Keratinocyte (primary cell): Measurements from ENCODE around the gene CCDC61. TPM values are rescaled to one million over a fixed set of nuclear protein-coding genes. Genes with fewer than 3 reads are reported as not detected.

ENCODE experiments used
- DNase-seq: peaks from one replicate; pipeline ENCODE4 v3.0.0-alpha.2; 2011; ENCODE audit warnings: low read depth, missing footprints, low spot score
- FAIRE-seq: peaks from 2 replicates; lab custom pipeline; 2011; peaks lifted over from hg19 to GRCh38; lab: Jason Lieb, UNC
- H2AFZ ChIP-seq: 2 replicates; pipeline ENCODE4 v1.6.0; 2012; ENCODE audit warnings: low read length, control low read depth, inconsistent platforms; ENCODE audit not compliant: control insufficient read depth
- H3K27ac ChIP-seq: 2 replicates; pipeline ENCODE4 v1.5.1; 2011; ENCODE audit warnings: low read length; ENCODE audit not compliant: control insufficient read depth, insufficient read depth
- H3K27me3 ChIP-seq: 3 replicates; pipeline ENCODE4 v1.6.0; 2011; ENCODE audit warnings: low read length; ENCODE audit not compliant: control insufficient read depth, insufficient read depth; ENCODE audit errors: extremely low read depth
- H3K36me3 ChIP-seq, 2 experiments: 2 replicates in 1 of 2; 3 replicates in 1 of 2; pipeline ENCODE4 v1.5.1; 2011; ENCODE audit warnings: low read length in 2 of 2, mild to moderate bottlenecking in 1 of 2; ENCODE audit not compliant: control insufficient read depth in 2 of 2, insufficient read depth in 2 of 2; ENCODE audit errors: extremely low read depth in 1 of 2
- H3K4me1 ChIP-seq: 3 replicates; pipeline ENCODE4 v1.5.1; 2011; ENCODE audit warnings: low read length; ENCODE audit not compliant: control insufficient read depth, insufficient read depth; ENCODE audit errors: extremely low read depth
- H3K4me2 ChIP-seq: 3 replicates; pipeline ENCODE4 v1.6.0; 2011; ENCODE audit warnings: low read depth, low read length; ENCODE audit not compliant: control insufficient read depth, insufficient read depth; ENCODE audit errors: extremely low read depth
- H3K4me3 ChIP-seq, 3 experiments: fragments of 200-600 bp in 1 of 3; sonication (generic) in 1 of 3; 2 replicates in 2 of 3; 3 replicates in 1 of 3; pipeline ENCODE4 v1.5.1; 2011 to 2016; ENCODE audit warnings: low read length in 3 of 3, mild to moderate bottlenecking in 3 of 3, control low read depth in 2 of 3, inconsistent platforms in 1 of 3, low read depth in 1 of 3, mixed read lengths in 1 of 3, mixed run types in 1 of 3, moderate library complexity in 1 of 3; ENCODE audit not compliant: control insufficient read depth in 2 of 3, insufficient read depth in 2 of 3; ENCODE audit errors: extremely low read depth in 1 of 3
- H3K79me2 ChIP-seq: 2 replicates; pipeline ENCODE4 v1.6.0; 2012; ENCODE audit warnings: low read length; ENCODE audit not compliant: control insufficient read depth, insufficient read depth
- H3K9ac ChIP-seq: 3 replicates; pipeline ENCODE4 v1.6.0; 2011; ENCODE audit warnings: low read length; ENCODE audit not compliant: control insufficient read depth, insufficient read depth; ENCODE audit errors: extremely low read depth
- H3K9me1 ChIP-seq: 3 replicates; pipeline ENCODE4 v1.6.0; 2011; ENCODE audit warnings: low read length; ENCODE audit not compliant: control insufficient read depth, insufficient read depth; ENCODE audit errors: extremely low read depth
- H3K9me3 ChIP-seq: 2 replicates; pipeline ENCODE4 v1.5.1; 2012; ENCODE audit warnings: low read depth, low read length; ENCODE audit not compliant: control insufficient read depth
- H4K20me1 ChIP-seq: 3 replicates; pipeline ENCODE4 v1.6.0; 2011; ENCODE audit warnings: low read length; ENCODE audit not compliant: control insufficient read depth, insufficient read depth; ENCODE audit errors: extremely low read depth
- EZH2 ChIP-seq: IDR thresholded peaks from one replicate; pipeline ENCODE4 v1.6.1; 2012; ENCODE audit warnings: inconsistent platforms, mild to moderate bottlenecking, low read length, moderate library complexity
- dilution Hi-C: fragments of 300-500 bp; cut with MboI; formaldehyde crosslinking; loops from one replicate; pipeline ENCODE4 v1.7.0; 2020; ENCODE audit warnings: low sequenced_read_pairs; ENCODE audit not compliant: extremely low pct_ligation_motif_present
- polyA plus RNA-seq, 5 experiments: library from polyadenylated mRNA; depleted of rRNA in 3 of 5; stranded (reverse) in 3 of 5; stranded (forward) in 1 of 5; unstranded in 1 of 5; fragments of >200 nt; gene quantifications; 1 replicate in 1 of 5; 2 replicates in 3 of 5; 3 replicates in 1 of 5; pipeline versions ENCODE4 v1.2.1 to v1.2.3, GENCODE V29; 2011 to 2012; ENCODE audit warnings: missing spikeins in 2 of 5, low read depth in 1 of 5, low replicate concordance in 1 of 5
- TF ChIP-seq, protein P1 (sequence below), 3 experiments: IDR thresholded peaks in 1 of 3; conservative IDR thresholded peaks in 1 of 3; optimal IDR thresholded peaks in 1 of 3; 2 replicates in 2 of 3; 3 replicates in 1 of 3; pipeline versions ENCODE3 to v1.5.1; 2011; ENCODE audit warnings: low read length in 3 of 3, mild to moderate bottlenecking in 3 of 3, moderate library complexity in 2 of 3, control low read depth in 1 of 3, inconsistent platforms in 1 of 3; ENCODE audit not compliant: insufficient read depth in 2 of 3; ENCODE audit errors: extremely low read depth in 1 of 3

CCDC61 gene
- polyA plus RNA-seq, 1 donor (not counting 4 experiments of a cell fraction or from before 2014, with no cell fraction given): 5.8 TPM

DNA sequence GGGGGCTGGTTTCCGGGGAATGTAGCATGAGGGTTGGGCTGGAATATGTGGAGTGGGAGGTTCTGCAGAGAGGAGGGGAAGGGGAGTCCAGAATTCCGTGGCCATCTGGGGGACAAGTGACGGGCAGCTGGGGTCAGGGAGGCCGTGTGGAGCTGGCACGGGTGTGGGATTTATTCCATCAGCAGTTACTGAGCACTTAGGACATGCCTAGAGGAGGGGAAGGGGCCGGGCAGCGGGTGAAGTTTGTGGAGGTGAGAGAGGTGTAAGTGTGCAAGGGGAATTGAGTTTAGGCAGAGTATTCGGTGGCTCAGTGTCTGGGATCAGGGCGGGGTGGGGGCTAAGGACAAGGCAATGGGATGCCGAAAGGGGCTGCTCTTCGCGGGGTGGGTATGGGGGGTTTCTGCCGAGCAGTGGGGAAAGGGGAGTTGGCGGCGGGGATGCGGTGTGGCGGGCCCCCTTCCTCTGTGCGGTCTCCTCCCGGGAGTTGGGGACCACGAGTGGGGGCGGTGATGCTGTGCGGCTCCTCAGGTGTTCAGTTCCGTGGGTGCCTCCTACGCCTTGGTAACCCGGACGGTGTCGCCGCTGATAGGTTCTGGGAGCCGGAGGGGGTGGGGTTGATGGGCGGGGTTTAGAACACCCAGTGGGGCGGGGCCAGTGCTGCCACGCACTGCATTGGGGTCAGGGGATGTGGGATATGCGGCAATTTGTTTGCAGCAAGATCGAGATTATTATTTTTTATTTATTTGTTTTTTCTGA lies 5.4 kb downstream of the CCDC61 start:
- Histone ChIP-seq H3K27ac (no peak overlapping the region), H3K4me1 (peaks cover 13% of the 10 kb centered on the region), H3K9me1 (peaks cover 2% of the 10 kb centered on the region), H3K27me3 (no peaks in the 10 kb centered on the region), H4K20me1 (no peaks in the 10 kb centered on the region), H3K9ac (no peak overlapping the region), H3K4me3 (peak overlapping the region; percentile 18 to 34 (median 23)), H3K79me2 (peaks cover under 1% of the 10 kb centered on the region), H2AFZ (no peak overlapping the region), H3K9me3 (no peaks in the 10 kb centered on the region), H3K4me2 (peak overlapping the region; percentile 58), H3K36me3 (peaks cover 5 to 7% of the 10 kb centered on the region in 2 experiments)
- DNase-seq (no peak), FAIRE-seq (no peak)
- TF ChIP-seq, protein P1, sequence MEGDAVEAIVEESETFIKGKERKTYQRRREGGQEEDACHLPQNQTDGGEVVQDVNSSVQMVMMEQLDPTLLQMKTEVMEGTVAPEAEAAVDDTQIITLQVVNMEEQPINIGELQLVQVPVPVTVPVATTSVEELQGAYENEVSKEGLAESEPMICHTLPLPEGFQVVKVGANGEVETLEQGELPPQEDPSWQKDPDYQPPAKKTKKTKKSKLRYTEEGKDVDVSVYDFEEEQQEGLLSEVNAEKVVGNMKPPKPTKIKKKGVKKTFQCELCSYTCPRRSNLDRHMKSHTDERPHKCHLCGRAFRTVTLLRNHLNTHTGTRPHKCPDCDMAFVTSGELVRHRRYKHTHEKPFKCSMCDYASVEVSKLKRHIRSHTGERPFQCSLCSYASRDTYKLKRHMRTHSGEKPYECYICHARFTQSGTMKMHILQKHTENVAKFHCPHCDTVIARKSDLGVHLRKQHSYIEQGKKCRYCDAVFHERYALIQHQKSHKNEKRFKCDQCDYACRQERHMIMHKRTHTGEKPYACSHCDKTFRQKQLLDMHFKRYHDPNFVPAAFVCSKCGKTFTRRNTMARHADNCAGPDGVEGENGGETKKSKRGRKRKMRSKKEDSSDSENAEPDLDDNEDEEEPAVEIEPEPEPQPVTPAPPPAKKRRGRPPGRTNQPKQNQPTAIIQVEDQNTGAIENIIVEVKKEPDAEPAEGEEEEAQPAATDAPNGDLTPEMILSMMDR (optimal IDR thresholded peaks at IDR 0.05 in 1 of 3, IDR thresholded peaks at IDR 0.05 in 1 of 3, conservative IDR thresholded peaks at IDR 0.05 in 1 of 3; ENCODE audit: extremely low read depth in 1 of 3, insufficient read depth in 2 of 3, low read length in 3 of 3): no peak
- TF ChIP-seq EZH2: no peak
- dilution Hi-C loops: no loop called here

DNA sequence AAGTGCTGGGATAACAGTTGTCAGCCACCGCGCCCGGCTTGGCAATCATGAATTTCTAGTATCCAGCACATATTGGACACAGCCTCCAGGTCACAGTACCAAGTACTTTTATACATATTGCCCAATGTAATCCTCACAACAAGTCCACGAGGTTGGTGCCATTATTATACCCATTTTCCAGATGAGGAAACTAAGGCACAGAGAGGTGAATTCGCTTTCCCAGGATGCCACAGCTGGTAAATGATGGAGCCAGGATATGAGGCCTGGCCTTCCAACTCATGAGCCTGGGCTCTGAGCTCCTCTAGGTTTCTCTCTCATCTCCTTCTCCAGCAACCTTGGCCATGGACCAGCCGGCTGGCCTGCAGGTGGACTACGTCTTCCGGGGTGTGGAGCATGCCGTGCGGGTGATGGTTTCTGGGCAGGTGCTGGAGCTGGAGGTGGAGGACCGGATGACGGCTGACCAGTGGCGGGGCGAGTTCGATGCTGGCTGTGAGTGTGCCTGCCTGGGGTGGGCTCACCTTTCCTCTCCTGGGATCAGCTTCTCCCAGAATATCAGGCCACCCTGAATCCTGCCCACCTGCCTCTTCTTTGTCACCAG lies 7.5 kb downstream of the CCDC61 start:
- TF ChIP-seq EZH2: no peak
- TF ChIP-seq, protein P1 (optimal IDR thresholded peaks at IDR 0.05 in 1 of 3, IDR thresholded peaks at IDR 0.05 in 1 of 3, conservative IDR thresholded peaks at IDR 0.05 in 1 of 3; ENCODE audit: extremely low read depth in 1 of 3, insufficient read depth in 2 of 3, low read length in 3 of 3): no peak
- Histone ChIP-seq H3K4me1 (peaks cover 8% of the 10 kb centered on the region), H3K79me2 (no peaks in the 10 kb centered on the region), H3K4me2 (no peak overlapping the region), H3K9me3 (no peaks in the 10 kb centered on the region), H3K9me1 (peaks cover 2% of the 10 kb centered on the region), H4K20me1 (no peaks in the 10 kb centered on the region), H3K36me3 (peaks cover 5% of the 10 kb centered on the region in 2 experiments), H2AFZ (no peak overlapping the region), H3K4me3 (no peak overlapping the region), H3K27ac (no peak overlapping the region), H3K27me3 (no peaks in the 10 kb centered on the region), H3K9ac (no peak overlapping the region)
- FAIRE-seq (no peak), DNase-seq (no peak)
- dilution Hi-C loops: no loop called here
